Measurements from ENCODE around the gene GPR183. TPM values are rescaled to one million over a fixed set of nuclear protein-coding genes. Genes with fewer than 3 reads are reported as not detected.
A peak's percentile ranks its signal among the peaks of the same experiment; 100 is the strongest.

GPR183 gene
- total RNA-seq, 2 donors from 2014 or later = 1.5 to 8.3 TPM

DNA sequence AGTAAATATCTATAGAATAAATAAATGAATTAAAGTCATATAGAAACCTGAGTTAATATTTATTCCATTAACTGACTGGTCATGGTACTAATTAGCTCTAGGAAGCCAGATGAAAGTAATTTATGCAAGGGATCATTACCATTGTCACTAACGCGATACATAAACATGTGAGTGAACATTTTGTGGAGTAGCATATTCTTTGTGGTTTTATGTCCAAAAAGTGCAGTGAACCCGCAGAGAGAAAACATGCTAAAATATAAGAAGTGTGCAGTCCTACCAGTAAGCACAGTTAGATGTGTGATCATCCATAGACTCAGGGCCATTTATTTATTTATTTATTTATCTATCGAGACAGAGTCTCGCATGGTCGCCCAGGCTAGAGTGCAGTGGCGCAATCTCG lies 1.6 kb downstream of the GPR183 start:
- intact Hi-C loops (cut with DNase I) = no loop called here
- Histone ChIP-seq H3K36me3 (no peaks in the 10 kb centered on the region), H3K27ac (peak overlapping the region; percentile 49), H3K27me3 (no peaks in the 10 kb centered on the region), H3K4me1 (no peaks in the 10 kb centered on the region), H3K4me3 (peak overlapping the region; percentile 16), H3K9ac (ENCODE audit: low read depth in 2 of 2, low read length in 2 of 2) (peak overlapping the region in 1 of 2 donors; percentile 6), H3K9me3 (no peaks in the 10 kb centered on the region)
- TF ChIP-seq, protein P1, sequence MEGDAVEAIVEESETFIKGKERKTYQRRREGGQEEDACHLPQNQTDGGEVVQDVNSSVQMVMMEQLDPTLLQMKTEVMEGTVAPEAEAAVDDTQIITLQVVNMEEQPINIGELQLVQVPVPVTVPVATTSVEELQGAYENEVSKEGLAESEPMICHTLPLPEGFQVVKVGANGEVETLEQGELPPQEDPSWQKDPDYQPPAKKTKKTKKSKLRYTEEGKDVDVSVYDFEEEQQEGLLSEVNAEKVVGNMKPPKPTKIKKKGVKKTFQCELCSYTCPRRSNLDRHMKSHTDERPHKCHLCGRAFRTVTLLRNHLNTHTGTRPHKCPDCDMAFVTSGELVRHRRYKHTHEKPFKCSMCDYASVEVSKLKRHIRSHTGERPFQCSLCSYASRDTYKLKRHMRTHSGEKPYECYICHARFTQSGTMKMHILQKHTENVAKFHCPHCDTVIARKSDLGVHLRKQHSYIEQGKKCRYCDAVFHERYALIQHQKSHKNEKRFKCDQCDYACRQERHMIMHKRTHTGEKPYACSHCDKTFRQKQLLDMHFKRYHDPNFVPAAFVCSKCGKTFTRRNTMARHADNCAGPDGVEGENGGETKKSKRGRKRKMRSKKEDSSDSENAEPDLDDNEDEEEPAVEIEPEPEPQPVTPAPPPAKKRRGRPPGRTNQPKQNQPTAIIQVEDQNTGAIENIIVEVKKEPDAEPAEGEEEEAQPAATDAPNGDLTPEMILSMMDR (IDR thresholded peaks at IDR 0.05) = no peak
- DNase-seq = no peak

DNA sequence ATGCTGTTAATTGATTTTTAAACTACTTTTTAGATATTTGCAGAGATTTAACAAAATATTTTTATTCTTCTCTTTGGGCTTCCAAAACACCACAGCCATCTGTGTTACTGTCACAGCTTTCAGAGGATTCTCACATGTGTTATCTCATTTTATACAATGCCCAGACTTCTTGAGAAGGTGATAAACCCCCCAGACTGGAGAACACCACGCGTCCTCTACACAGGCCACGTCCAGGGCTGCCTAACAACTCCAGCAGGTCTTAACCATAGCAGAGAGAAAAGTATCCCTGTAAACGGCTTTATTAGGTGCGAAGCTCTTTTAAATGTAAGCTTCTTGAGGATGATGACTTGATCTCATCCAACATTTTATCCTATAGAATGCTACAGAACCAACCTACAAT lies 2.0 kb downstream of the GPR183 start:
- DNase-seq = no peak
- H3K27ac ChIP-seq = no peak overlapping the region
- no peaks in the 10 kb centered on the region for H3K27me3 ChIP-seq
- TF ChIP-seq, protein P1 (IDR thresholded peaks at IDR 0.05) = no peak
- H3K36me3 ChIP-seq = no peaks in the 10 kb centered on the region
- H3K4me1 ChIP-seq = no peaks in the 10 kb centered on the region
- peak overlapping the region in 1 of 2 donors; percentile 24 for H3K9ac ChIP-seq (ENCODE audit: low read depth in 2 of 2, low read length in 2 of 2)
- peak overlapping the region; percentile 16 for H3K4me3 ChIP-seq
- no peaks in the 10 kb centered on the region for H3K9me3 ChIP-seq
- intact Hi-C loops (cut with DNase I) = no loop called here

DNA sequence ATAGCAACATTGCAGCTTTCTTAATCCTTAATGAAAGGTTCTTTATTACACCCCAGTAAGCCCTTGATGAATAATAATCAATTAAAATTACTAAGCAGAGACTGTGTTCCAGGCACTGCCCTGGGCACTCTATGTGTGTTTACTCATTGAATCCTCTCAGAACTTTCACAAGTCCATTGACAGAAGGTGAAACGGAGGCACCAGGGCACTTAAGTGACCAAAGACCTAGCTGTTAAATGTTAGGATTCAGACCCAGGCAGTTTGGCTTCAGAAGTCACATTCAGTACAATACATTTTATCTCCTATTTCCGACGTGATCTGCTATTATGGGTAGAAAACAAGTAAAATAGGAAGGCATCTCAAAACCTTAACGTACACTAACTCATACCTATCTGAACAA lies 2.7 kb downstream of the GPR183 start:
- Histone ChIP-seq H3K9me3 (no peaks in the 10 kb centered on the region), H3K4me3 (peak overlapping the region; percentile 16), H3K4me1 (no peaks in the 10 kb centered on the region), H3K27ac (peak overlapping the region; percentile 48), H3K9ac (ENCODE audit: low read depth in 2 of 2, low read length in 2 of 2) (no peak overlapping the region), H3K36me3 (no peaks in the 10 kb centered on the region), H3K27me3 (no peaks in the 10 kb centered on the region)
- intact Hi-C loops (cut with DNase I) = no loop called here
- TF ChIP-seq, protein P1 (IDR thresholded peaks at IDR 0.05) = no peak
- DNase-seq = no peak

DNA sequence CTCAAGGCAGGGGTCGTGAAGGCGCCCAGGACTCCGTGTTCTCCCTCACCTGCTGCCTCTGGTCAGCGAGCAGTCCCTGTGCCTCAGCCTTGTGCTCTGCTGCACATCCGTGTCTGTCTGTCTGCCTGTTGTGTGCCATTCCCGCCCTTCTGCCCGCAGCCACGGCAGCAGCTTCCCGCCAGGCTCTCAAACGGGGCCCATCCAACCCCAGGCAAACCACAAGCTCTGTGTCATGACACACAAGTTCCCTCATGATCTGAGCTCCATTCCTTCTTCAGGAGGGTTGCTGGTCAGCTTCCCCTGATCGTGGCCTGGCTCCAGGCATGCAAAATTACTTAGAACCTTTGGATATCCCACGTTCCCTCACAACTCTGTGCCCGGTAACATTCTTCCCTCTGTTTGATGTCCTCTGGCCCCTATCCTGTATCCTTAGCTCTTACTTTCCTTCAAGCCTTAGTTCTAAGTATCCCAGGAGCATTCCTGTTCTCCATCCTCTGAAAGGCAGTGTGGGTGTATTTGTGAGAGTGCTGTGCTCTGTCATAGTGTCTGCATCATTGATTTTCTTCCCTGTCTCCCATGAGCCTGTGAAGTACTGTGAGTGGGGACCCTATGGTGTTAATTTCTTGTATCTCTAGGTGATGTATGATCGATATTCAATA lies 3.2 kb downstream of the GPR183 start:
- no peak for DNase-seq
- Histone ChIP-seq H3K27ac (peak overlapping the region; percentile 48), H3K9ac (ENCODE audit: low read depth in 2 of 2, low read length in 2 of 2) (peak overlapping the region; percentile 1 to 55), H3K9me3 (no peaks in the 10 kb centered on the region), H3K4me1 (no peaks in the 10 kb centered on the region), H3K36me3 (no peaks in the 10 kb centered on the region), H3K4me3 (peak overlapping the region; percentile 16), H3K27me3 (no peaks in the 10 kb centered on the region)
- intact Hi-C loops (cut with DNase I) = no loop called here
- TF ChIP-seq, protein P1 (IDR thresholded peaks at IDR 0.05) = no peak

DNA sequence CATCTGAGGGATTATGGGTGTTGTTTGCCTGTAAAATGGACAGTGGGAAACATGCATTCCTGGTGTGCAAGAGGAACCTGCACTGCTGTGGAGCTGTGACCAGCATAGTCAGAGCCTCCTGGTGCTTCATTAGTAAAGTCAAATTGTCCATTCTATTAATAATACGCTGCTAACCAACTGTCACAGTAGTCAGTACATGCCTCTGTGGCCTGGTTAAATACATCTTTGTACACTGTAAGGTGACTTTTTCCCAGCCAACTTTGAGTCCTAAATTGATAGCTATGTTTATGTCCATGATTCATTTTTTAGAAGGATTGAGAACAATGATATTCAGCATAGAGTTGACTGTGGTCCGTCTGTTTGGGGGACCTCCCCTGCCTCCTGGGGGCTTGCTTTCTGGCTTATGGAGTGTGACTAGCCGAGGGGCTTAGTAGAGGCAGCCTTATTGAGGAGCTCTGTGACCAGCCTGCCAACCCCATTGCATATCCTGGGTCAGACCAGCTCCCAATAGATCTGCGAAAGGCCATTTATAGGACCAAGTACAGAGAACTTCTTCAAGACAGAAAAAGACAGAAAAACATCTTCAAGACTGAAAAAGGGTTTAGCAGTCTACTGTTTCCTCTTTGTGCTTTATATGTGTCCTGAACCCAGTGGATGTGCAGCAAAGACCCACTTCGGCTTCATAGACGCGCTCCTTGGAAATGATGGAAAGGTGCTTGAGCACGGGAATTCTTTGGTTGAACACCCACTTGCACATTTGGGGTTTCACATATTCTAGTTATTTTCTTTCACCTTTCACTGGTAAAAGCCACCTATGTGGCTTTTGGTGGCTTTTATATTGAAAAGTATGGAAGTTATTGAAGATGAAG lies 4.3 kb downstream of the GPR183 start:
- Histone ChIP-seq H3K9ac (ENCODE audit: low read depth in 2 of 2, low read length in 2 of 2) (no peak overlapping the region), H3K27me3 (no peaks in the 10 kb centered on the region), H3K27ac (peak overlapping the region; percentile 48), H3K36me3 (no peaks in the 10 kb centered on the region), H3K9me3 (no peaks in the 10 kb centered on the region), H3K4me1 (no peaks in the 10 kb centered on the region), H3K4me3 (no peak overlapping the region)
- TF ChIP-seq, protein P1 (IDR thresholded peaks at IDR 0.05) = no peak
- DNase-seq = no peak
- intact Hi-C loops (cut with DNase I) = no loop called here

Measured in colonic mucosa (tissue), 4 donors.